Measurements from ENCODE around the gene MYH6. TPM values are rescaled to one million over a fixed set of nuclear protein-coding genes. Genes with fewer than 3 reads are reported as not detected.

The MYH6 gene
- total and polyA plus RNA-seq, 2 of the 13 experiments (the other 11 are each of a cell fraction or from before 2014, with no cell fraction given): 0.01 TPM; not detected in 1

DNA sequence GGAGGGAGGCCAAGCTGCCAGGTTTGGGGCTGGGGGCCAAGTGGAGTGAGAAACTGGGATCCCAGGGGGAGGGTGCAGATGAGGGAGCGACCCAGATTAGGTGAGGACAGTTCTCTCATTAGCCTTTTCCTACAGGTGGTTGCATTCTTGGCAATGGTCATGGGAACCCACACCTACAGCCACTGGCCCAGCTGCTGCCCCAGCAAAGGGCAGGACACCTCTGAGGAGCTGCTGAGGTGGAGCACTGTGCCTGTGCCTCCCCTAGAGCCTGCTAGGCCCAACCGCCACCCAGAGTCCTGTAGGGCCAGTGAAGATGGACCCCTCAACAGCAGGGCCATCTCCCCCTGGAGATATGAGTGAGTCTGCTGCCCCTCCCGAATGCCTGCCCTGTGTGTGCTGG is 35.0 kb downstream of the MYH6 start (continued):
- TF ChIP-seq MXI1 (IDR thresholded peaks at IDR 0.05; ENCODE audit: borderline replicate concordance, low read depth, low read length) (no peak), ZNF326 (CRISPR knock-in tag; IDR thresholded peaks at IDR 0.05; ENCODE audit: borderline replicate concordance) (no peak)

DNA sequence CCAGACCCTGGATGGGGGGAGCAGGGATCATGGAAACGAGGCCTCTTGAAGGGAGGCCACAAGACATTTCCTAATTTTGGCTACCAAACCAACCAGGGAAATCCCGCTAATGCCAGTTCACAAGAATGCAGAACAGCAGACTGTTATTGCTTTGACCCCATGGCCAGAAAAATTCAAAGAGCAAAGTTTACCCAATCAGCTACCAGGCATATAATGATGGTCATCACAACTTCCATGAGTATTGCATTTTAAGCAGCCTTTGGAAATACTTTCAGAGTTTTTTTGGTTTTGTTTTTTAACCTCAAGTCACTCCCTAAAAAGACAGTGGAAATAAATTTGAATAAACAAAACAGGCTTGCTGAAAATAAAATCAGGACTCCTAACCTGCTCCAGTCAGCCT is 35.6 kb downstream of the MYH6 start, which contains the start of gene IL25:
TSS of gene IL25 (plus strand) at position 301 of the 400 bp plus-strand sequence.
- TF ChIP-seq ZFY (CRISPR knock-in tag; IDR thresholded peaks at IDR 0.05) (no peak), SSRP1 (CRISPR knock-in tag; IDR thresholded peaks at IDR 0.05) (no peak), ZSCAN30 (CRISPR knock-in tag; IDR thresholded peaks at IDR 0.05) (no peak), ELF3 (CRISPR knock-in tag; IDR thresholded peaks at IDR 0.05) (no peak), POLR2A (IDR thresholded peaks at IDR 0.05; ENCODE audit: insufficient read depth in 1 of 2, low read depth in 2 of 2, low read length in 2 of 2) (no peak), ZBTB38 (CRISPR knock-in tag; IDR thresholded peaks at IDR 0.05) (no peak), ZNF781 (CRISPR knock-in tag; IDR thresholded peaks at IDR 0.05; ENCODE audit: borderline replicate concordance, not compliant biosample characterization) (no peak), ZNF83 (CRISPR knock-in tag; IDR thresholded peaks at IDR 0.05; ENCODE audit: borderline replicate concordance) (no peak), THYN1 (CRISPR knock-in tag; IDR thresholded peaks at IDR 0.05; ENCODE audit: borderline replicate concordance, low read depth) (no peak), ZNF335 (CRISPR knock-in tag; IDR thresholded peaks at IDR 0.05) (no peak)
- TF ChIP-seq, protein P1, sequence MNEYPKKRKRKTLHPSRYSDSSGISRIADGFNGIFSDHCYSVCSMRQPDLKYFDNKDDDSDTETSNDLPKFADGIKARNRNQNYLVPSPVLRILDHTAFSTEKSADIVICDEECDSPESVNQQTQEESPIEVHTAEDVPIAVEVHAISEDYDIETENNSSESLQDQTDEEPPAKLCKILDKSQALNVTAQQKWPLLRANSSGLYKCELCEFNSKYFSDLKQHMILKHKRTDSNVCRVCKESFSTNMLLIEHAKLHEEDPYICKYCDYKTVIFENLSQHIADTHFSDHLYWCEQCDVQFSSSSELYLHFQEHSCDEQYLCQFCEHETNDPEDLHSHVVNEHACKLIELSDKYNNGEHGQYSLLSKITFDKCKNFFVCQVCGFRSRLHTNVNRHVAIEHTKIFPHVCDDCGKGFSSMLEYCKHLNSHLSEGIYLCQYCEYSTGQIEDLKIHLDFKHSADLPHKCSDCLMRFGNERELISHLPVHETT (CRISPR knock-in tag; conservative IDR thresholded peaks at IDR 0.05): no peak
- TF ChIP-seq, protein P2, sequence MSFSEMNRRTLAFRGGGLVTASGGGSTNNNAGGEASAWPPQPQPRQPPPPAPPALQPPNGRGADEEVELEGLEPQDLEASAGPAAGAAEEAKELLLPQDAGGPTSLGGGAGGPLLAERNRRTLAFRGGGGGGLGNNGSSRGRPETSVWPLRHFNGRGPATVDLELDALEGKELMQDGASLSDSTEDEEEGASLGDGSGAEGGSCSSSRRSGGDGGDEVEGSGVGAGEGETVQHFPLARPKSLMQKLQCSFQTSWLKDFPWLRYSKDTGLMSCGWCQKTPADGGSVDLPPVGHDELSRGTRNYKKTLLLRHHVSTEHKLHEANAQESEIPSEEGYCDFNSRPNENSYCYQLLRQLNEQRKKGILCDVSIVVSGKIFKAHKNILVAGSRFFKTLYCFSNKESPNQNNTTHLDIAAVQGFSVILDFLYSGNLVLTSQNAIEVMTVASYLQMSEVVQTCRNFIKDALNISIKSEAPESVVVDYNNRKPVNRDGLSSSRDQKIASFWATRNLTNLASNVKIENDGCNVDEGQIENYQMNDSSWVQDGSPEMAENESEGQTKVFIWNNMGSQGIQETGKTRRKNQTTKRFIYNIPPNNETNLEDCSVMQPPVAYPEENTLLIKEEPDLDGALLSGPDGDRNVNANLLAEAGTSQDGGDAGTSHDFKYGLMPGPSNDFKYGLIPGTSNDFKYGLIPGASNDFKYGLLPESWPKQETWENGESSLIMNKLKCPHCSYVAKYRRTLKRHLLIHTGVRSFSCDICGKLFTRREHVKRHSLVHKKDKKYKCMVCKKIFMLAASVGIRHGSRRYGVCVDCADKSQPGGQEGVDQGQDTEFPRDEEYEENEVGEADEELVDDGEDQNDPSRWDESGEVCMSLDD (CRISPR knock-in tag; IDR thresholded peaks at IDR 0.05; ENCODE audit: borderline replicate concordance): no peak
- BruUV-seq (replicated peaks): no TSS peak
- in situ Hi-C loops (cut with HindIII; ENCODE audit: extremely low pct_ligation_motif_present, low pct_unique_long_range_greater_than_20kb): no loop called here

More for the DNA sequence above, 35.6 kb downstream of the MYH6 start, which contains the start of gene IL25:
- 1% methylated on average over 2 of the region's 2 CpGs for whole genome bisulfite sequencing (ENCODE audit: low lambda C conversion rate)
- no peaks in the 10 kb centered on the region for H3K9me3 ChIP-seq (ENCODE audit: low read length)
- H3K36me3 ChIP-seq (replicated peaks in 1 of 2; ENCODE audit: control insufficient read depth in 1 of 2, insufficient read depth in 2 of 2, low read length in 2 of 2): no peaks in the 10 kb centered on the region
- FAIRE-seq: no peak
- intact Hi-C loops (cut with micrococcal nuclease; ENCODE audit: unreplicated experiment): no loop called here
- no peak within 1 kb of the TSS for H2AFZ ChIP-seq (ENCODE audit: low read length)
- ChIA-PET POLR2A (no interaction called here), CTCF (ENCODE audit: low intra/inter-chr PET ratio, low total read pairs) (no interaction called here)
- no peak within 1 kb of the TSS for H3K4me3 ChIP-seq (replicated peaks in 1 of 3; ENCODE audit: insufficient read depth in 1 of 3, low read depth in 2 of 3, low read length in 3 of 3)
- no peaks in the 10 kb centered on the region for H3K4me1 ChIP-seq (ENCODE audit: insufficient read depth, low read length)
- no peak within 1 kb of the TSS for H3K27ac ChIP-seq (ENCODE audit: extremely low read length, insufficient read depth, low read length)
- H3K27me3 ChIP-seq (ENCODE audit: control insufficient read depth in 1 of 2, insufficient read depth in 2 of 2, low read length in 2 of 2): peaks cover 24 to 91% of the 10 kb centered on the region in 2 experiments
- no peak for DNase-seq (ENCODE audit: low spot score)
- H3K79me2 ChIP-seq (ENCODE audit: insufficient read depth, low read length): no peaks in the 10 kb centered on the region
- H4K20me1 ChIP-seq (ENCODE audit: insufficient read depth, low read length): no peaks in the 10 kb centered on the region
- no peak within 1 kb of the TSS for H3K9ac ChIP-seq (ENCODE audit: insufficient read depth, low read depth, low read length)
- H3K4me2 ChIP-seq (ENCODE audit: low read depth, low read length): no peak within 1 kb of the TSS
- no peak for ATAC-seq
